Articular chondrocyte of knee joint (primary cell): ENCODE measurements around the gene TMEM134. TPM values are rescaled to one million over a fixed set of nuclear protein-coding genes. Genes with fewer than 3 reads are reported as not detected.

Experiments
- small RNA-seq: library from RNA; depleted of rRNA; stranded (forward); fragments of <200 nt; gene quantifications from one replicate; pipeline ENCODE3, GENCODE V24; 2012
- total RNA-seq: library from RNA; depleted of rRNA; stranded (reverse); fragments of >200 nt; gene quantifications from 2 replicates; pipeline ENCODE4 v1.2.3, GENCODE V29; 2012

The TMEM134 gene
- 20.3 and 28.2 TPM in 2 replicates for total RNA-seq

DNA sequence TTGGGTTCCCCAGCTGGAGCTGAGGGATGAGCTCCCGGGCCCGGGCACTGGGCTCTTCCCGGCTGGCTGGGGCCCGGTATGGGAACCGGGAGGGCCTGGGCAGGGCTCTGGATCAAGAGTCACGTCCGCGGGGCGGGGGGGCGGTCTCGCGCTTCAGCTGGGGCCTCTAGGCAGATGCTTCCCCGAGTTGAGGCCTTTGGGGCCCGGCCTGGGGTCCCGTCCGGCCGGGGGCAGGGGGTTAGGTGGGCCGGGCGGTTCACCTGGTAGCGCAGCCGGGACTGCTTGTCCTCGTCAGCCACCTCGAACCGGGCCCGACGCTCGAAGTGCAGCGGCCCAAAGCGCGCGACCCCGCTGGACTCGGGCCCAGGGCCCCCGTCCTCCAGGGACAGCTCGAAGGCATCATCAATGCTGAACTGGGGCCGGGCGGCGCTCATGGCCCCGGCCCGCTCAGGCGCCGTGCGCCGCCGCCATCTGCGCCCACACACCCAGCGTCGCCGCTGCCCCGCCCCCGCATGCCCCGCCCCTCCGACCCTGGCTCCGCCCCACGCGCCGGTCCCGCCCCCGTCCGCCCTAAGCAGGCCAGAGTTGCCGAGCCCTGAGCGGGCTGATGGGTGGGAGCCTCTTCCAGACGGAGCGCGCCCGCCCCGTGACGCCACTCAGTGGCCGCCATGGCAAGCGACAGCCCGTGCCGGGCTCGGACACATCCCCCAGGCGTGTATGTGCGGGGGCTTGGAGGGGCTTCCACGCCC lies at the start of gene TMEM134:
Gene TMEM134, minus strand, starts transcription at position 493 of the 749 bp plus-strand sequence. Its CDS starts 59 bp downstream, at position 434.

GRCh38 chr11:67507864-67508485 lies 38.9 kb upstream of the TMEM134 start, which contains the start of gene CDK2AP2:
Gene CDK2AP2, minus strand, starts transcription at chr11:67508162. Its CDS starts 80 bp downstream, at chr11:67508082.

GRCh38 chr11:67504950-67505581 lies 36.0 kb upstream of the TMEM134 start, which contains the start of gene PITPNM1:
Gene PITPNM1, minus strand, starts transcription at chr11:67505363. Its CDS starts 1,183 bp downstream, at chr11:67504180.

DNA sequence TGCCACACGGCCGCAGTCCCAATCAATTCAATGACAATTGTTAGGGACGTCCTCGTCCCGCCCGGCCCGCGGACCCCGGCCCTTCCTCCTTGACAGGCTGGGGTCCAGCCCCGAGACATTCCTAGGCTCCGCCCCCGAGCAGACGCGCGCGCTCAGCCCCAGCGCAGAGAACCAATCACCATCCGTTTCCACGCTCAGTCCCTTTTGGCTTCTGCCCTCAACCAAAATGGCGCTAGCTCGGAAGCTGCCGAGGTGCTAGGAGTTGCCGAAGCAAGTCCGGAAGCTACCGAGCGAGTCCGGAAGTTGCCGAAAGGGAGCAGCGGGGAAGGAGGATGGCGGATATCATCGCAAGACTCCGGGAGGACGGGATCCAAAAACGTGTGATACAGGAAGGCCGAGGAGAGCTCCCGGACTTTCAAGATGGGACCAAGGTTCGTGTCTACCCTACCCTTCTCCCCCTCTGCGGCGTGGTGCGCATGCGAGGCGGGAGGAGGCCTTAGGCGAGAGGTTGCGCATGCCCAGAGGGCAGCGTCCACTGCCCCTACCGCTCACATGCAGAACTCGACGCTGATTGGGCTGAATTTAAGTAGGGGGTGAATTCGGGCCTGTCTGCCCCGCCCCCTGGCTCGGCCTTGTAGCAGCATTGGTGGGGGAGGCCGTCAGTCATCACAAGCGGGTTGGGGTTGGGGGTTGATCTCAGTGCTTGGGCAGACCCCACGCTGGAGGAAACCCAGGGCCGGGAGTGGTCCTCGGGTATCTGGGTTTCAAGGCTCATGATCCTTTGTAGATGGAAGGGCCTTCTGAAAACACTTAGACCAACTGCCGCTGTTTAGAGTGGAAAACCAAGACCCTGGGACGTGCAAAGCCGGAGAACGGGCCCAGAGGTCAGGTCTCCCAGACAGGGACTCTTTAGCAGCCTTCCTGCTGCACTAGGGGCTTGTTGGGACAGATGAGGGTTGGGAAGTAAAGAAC lies 14.1 kb upstream of the TMEM134 start, which contains the start of gene AIP:
Gene AIP, plus strand, starts transcription at position 200 of the 972 bp plus-strand sequence. Its CDS starts 133 bp downstream, at position 333.

DNA sequence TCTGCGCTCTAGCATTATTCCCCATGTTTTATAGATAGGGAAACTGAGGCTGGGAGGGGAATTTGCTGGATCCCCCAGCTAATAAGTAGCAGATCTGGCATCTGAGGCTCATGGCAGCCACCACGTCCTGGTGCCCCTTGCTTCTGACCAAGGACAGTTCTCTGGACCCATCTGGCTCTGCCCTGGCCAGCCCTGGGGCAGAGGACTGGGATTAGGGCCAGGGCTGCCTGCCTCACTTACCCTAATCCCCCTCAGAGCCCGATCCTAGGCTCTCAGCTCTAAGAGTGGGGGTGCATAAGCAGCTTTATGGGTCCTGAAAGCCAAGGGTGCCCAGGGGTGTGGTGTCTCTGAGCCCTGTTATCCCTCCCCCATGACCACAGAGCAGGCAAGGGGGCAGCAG lies 14.0 kb downstream of the TMEM134 start, which contains the start of gene CABP4:
Gene CABP4, plus strand, starts transcription at position 301 of the 400 bp plus-strand sequence. Its CDS starts 70 bp downstream, at position 371.

DNA sequence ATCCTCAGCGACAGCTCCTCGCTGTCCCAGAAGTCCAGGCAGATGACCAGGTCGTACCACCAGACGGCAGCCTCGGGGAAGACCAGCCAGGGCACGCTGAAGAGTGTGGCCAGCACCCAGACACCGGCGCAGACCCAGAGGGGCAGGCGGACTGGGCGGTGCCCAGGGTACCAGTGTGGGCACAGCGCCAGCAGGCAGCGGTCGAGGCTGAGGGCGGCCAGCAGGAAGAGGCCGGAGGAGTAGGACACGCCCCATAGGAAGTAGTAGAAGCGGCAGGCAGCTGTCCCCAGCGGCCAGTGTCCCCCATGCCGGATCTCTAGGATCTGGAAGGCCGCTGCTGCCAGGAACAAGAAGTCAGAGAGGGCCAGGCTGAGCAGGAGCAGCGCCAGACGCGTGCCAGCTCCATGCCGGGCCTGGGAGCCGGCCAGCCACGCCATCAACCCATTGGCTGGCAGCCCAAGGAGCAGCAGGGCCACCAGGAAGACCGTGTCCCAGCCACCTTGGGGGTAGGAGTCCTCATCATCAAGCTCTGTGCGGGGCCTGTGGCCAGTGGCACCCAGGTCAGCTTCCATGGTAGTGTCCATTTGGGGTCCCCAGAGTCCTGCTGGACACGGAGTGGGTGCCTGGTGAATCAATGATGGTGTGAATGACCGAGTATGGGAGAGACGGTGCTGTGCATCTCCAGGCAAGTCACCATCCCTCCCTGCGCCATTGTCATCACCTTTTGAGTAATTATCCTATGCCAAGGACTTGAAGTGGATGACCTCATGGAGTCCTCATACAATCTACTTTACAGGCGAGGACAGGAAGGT lies 16.7 kb downstream of the TMEM134 start, which contains the start of gene GPR152:
Gene GPR152, minus strand, starts transcription at position 589 of the 812 bp plus-strand sequence. Its CDS starts 5 bp downstream, at position 584.

DNA sequence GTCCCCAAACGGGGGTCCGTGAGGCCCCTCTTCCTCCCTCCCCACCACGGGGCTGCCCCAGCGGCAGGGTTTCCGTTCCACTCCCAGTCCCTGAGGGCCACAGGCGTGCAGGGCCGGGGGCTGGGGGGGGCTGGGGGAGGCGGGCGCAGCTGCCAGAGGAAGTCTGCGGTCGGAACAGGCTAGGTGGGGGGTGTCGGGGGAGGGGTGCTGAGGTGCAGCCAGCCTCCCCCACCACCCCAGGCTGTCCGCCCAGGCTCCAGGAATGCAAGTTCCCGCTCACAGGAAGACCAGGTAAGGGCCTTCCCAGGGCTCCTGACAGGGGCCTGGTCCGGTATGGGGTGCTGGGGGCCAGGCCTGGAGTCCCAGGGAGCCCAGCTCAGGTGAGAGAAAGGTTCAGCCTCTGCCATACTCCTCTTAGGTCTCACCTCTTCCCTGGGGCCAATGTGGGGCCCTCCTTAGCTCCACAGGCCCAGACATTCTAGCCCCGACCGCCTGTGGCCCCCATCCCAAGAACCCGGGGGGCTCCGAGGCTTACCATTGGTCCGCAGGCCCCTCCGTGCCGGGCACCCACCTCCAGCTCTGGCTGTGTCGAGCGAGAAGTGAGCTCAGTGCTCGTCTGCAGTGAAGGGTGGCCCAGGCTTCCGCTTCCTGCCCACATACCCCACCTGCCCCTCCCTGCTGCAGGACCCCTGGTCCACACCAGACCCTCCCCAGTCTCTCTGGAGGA lies 31.8 kb downstream of the TMEM134 start, which contains the start of gene PTPRCAP:
Gene PTPRCAP, minus strand, starts transcription at position 601 of the 727 bp plus-strand sequence. Its CDS starts 63 bp downstream, at position 538.

DNA sequence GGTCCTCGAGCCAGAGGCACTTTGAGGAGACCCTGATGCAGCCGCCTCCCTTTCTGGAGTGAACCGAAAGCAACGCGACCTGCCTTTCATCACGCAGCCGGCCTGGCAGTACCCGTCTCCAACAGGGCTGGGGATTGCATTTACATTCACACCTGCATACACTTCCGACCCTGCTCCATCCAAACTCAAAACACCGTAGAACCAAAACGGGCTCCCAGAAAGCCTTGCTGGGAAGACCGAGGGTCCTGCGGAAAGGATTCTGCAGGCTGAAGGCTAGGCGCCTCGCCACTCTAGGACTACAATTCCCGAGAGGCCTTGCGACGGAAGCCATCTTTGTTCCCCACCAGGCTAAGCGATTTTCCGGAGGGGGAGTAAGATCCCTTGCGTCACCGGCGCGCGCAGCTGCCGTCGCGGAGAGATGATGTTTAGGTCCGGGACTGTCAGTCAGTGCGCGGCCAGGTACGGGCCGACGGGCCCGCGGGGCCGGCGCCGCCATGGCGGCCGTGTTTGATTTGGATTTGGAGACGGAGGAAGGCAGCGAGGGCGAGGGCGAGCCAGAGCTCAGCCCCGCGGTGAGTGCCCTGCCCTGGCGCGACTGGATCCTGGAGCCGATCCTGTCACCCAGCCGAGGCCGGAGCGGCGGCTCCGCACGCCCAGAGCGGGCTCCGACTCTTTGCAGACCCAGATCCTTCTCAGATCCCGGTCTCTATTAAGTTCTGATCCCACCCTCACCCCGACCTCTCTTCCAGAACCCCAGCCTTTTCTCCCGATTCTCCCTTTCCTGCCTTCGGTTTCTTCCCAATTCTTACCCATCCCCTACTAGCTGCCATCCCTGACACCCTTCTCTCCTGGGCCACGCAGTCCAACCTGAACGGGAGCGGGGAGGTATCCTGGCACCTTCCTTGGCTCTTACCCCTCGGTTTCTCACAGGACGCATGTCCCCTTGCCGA lies 40.7 kb downstream of the TMEM134 start, which contains the start of gene RPS6KB2:
Gene RPS6KB2, plus strand, starts transcription at position 443 of the 950 bp plus-strand sequence. Its CDS starts 52 bp downstream, at position 495.

DNA sequence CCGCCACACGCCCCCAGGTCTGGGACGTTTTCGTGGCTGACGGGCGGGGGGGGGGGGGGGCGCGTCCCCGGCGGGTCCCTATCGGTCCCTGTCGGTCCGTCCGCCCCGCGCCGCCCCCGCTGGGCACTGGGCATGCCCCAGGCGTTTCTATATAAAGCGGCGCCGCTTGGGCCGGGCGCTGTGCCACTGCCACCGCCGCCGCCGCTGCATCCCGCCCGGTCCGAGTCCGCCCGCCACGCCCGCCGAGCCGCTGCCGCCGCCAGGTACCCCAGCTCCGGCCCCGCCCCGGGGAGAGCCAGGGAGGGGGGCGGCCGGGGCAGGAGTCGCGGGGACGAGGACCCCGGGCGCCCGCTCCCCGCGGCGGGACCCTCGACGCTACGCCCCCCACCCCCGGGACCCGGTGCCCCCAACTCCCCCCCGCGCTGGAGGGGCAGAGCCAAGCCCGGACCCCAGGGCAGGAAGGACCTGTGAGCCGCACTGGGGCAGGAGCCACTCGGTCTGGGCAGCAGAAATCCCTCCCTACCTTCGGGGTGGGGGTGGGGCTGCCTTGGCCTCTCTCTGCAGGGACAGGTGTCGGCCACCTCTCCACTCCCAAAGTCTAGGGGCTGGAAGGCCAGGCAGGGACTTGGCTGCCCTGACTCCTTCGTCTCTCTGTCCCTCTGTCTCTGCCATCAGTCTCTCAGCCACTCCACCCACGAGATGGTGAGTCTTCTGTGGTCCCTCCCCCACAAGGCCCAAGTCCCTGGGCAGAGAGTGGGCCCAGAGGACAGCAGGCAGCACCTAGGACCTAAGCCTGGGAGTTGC lies 53.3 kb downstream of the TMEM134 start, which contains the start of gene CARNS1:
Gene CARNS1, plus strand, starts transcription at position 178 of the 804 bp plus-strand sequence. Its CDS starts 522 bp downstream, at position 700.

Small RNA genes within 50 kb of the gene (small RNA-seq; reads per million reads assigned to genes)
- gene MIR6752: not detected

Other genes starting within 250 kb of the TMEM134 start
- 16.9 and 19.1 TPM in 2 replicates for gene GRK2, start 202.8 kb downstream of the TMEM134 start, total RNA-seq
- 18.8 and 23.9 TPM in 2 replicates for gene ANKRD13D, start 179.9 kb downstream of the TMEM134 start, total RNA-seq
- gene SSH3, start 165.7 kb downstream of the TMEM134 start, total RNA-seq: 15.8 and 19.3 TPM in 2 replicates
- gene POLD4, start 115.7 kb downstream of the TMEM134 start, total RNA-seq: 41.8 and 49.8 TPM in 2 replicates
- 8.8 and 9.4 TPM in 2 replicates for gene CLCF1, start 95.7 kb downstream of the TMEM134 start, total RNA-seq
- gene RAD9A, start 77.3 kb downstream of the TMEM134 start, total RNA-seq: 5.5 and 6.4 TPM in 2 replicates
- gene PPP1CA, start 67.4 kb downstream of the TMEM134 start, total RNA-seq: 131 and 138 TPM in 2 replicates
- gene TBC1D10C, start 65.2 kb downstream of the TMEM134 start, total RNA-seq: not detected in 2 replicates
- 0.97 and 1.2 TPM in 2 replicates for gene CARNS1, start 53.6 kb downstream of the TMEM134 start, total RNA-seq
- gene RPS6KB2, start 40.8 kb downstream of the TMEM134 start, total RNA-seq: 33.2 and 35.3 TPM in 2 replicates
- 0.11 and 0.26 TPM in 2 replicates for gene PTPRCAP, start 31.6 kb downstream of the TMEM134 start, total RNA-seq
- 59.1 and 86.2 TPM in 2 replicates for gene CORO1B, start 25.8 kb downstream of the TMEM134 start, total RNA-seq
- gene GPR152, start 16.5 kb downstream of the TMEM134 start, total RNA-seq: not detected in 2 replicates
- gene CABP4, start 13.9 kb downstream of the TMEM134 start, total RNA-seq: 0.11 TPM in 1 of 2 replicates, not detected in the other
- gene AIP, start 13.8 kb upstream of the TMEM134 start, total RNA-seq: 35.5 and 38.2 TPM in 2 replicates
- 15.5 and 17.0 TPM in 2 replicates for gene PITPNM1, start 36.1 kb upstream of the TMEM134 start, total RNA-seq
- gene CDK2AP2, start 38.9 kb upstream of the TMEM134 start, total RNA-seq: 13.6 and 13.7 TPM in 2 replicates
- gene CABP2, start 54.2 kb upstream of the TMEM134 start, total RNA-seq: not detected in 2 replicates
- 444 and 488 TPM in 2 replicates for gene GSTP1, start 114.6 kb upstream of the TMEM134 start, total RNA-seq
- 99.6 and 138 TPM in 2 replicates for gene NDUFV1, start 137.7 kb upstream of the TMEM134 start, total RNA-seq
- 2.9 and 5.8 TPM in 2 replicates for gene NUDT8, start 160.7 kb upstream of the TMEM134 start, total RNA-seq
- gene TBX10, start 170.5 kb upstream of the TMEM134 start, total RNA-seq: not detected in 2 replicates
- not detected in 2 replicates for gene ACY3, start 181.5 kb upstream of the TMEM134 start, total RNA-seq
- not detected in 2 replicates for gene ALDH3B2, start 205.4 kb upstream of the TMEM134 start, total RNA-seq